Omental fat pad (tissue), 4 donors: ENCODE results near the gene GBP6. TPM values are rescaled to one million over a fixed set of nuclear protein-coding genes. Genes with fewer than 3 reads are reported as not detected.
"Not testable (repeated sequence)": the region's sequence is repeated elsewhere in the genome, so short reads cannot be mapped to it uniquely, and the experiment has no call there.

Experiments
- ATAC-seq: fragments of 150-250 bp; one replicate; pipeline ENCODE4 v1.9.1; 2016; ENCODE audit warnings: mild to moderate bottlenecking, moderate library complexity; ENCODE audit not compliant: low FRiP score
- DNase-seq: peaks from one replicate; pipeline ENCODE4 v3.0.0-alpha.2; 2019; ENCODE audit warnings: low spot score
- total RNA-seq, 4 donors: library from RNA; depleted of rRNA; stranded (reverse); fragments of >200 nt; gene quantifications; one replicate each; pipeline ENCODE4 v1.1.0, GENCODE V29; 2016
- TF ChIP-seq, protein P1 (sequence below), 3 donors: fragments of 450-650 bp; IDR thresholded peaks; one replicate each; pipeline ENCODE4 v1.5.1; 2016 to 2017; ENCODE audit warnings: antibody characterized with exemption in 3 of 3, mild to moderate bottlenecking in 3 of 3, moderate library complexity in 2 of 3

Gene GBP6
- total RNA-seq, 4 donors from 2014 or later, result not detected

DNA sequence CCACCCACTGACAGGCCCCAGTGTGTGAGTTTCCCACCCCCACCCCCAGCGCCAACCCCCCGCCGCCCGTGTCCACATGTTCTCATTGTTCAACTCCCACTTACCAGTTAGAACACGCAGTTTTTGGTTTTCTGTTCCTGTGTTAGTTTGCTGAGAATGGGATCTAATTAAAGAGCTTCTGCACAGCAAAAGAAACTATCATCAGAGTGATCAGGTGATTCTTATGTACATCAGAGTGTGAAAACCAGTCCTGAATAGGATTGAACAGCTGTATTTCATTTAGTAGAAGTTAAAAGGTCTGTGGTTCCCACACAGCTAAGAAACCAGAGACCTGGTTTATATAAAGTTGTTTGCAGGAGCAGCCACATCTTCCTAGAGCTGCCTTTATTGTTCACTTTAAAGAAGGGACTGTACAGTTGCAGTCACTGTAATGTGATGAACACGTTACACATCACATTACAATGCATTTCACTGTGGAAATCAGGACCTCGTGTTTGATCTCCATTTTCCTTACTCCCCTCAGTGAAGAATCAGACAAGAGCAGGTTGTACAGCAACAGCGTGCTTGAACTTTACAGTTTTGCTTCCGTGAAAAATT is 1.2 kb downstream of the GBP6 start:
- TF ChIP-seq, protein P1, sequence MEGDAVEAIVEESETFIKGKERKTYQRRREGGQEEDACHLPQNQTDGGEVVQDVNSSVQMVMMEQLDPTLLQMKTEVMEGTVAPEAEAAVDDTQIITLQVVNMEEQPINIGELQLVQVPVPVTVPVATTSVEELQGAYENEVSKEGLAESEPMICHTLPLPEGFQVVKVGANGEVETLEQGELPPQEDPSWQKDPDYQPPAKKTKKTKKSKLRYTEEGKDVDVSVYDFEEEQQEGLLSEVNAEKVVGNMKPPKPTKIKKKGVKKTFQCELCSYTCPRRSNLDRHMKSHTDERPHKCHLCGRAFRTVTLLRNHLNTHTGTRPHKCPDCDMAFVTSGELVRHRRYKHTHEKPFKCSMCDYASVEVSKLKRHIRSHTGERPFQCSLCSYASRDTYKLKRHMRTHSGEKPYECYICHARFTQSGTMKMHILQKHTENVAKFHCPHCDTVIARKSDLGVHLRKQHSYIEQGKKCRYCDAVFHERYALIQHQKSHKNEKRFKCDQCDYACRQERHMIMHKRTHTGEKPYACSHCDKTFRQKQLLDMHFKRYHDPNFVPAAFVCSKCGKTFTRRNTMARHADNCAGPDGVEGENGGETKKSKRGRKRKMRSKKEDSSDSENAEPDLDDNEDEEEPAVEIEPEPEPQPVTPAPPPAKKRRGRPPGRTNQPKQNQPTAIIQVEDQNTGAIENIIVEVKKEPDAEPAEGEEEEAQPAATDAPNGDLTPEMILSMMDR (IDR thresholded peaks at IDR 0.05), result no peak
- DNase-seq (no peak), ATAC-seq (no peak)

DNA sequence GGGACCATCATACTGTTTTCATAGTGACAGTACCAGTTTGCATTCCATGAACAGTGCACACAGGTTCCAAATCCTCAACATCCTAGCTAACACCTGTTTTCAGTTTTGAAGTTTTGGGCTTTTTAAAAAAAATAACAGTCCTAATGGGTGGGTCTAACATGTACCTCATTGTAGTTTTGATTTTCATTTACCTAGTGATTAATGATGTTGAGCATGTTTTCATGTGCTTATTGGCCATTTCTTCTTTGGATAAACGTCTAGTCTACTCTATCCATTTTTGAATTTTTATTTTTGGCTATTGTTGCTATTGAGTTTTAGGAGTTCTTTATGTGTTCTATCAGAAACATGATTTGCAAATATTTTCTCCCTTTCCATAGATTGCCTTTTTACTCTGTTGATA is 3.4 kb downstream of the GBP6 start:
- TF ChIP-seq, protein P1 (IDR thresholded peaks at IDR 0.05), result no peak
- DNase-seq (no peak), ATAC-seq (no peak)

DNA sequence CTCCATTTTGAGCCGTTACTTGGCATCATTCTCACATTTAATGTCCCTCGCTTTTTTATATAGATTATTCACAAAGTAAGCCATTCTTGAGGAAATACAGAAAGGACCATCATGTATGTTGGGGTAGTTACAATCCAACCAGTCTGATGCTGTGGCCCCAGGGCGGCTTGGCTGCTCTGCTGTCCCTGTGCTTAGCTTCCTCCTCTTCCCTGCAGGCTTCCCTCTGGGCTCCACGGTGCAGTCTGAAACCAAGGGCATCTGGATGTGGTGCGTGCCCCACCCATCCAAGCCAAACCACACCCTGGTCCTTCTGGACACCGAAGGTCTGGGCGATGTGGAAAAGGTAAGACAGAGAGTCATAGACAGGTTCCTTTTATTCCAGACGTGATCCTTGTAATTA is 5.5 kb downstream of the GBP6 start:
- DNase-seq, result no peak
- TF ChIP-seq, protein P1 (IDR thresholded peaks at IDR 0.05), result no peak
- no peak for ATAC-seq

DNA sequence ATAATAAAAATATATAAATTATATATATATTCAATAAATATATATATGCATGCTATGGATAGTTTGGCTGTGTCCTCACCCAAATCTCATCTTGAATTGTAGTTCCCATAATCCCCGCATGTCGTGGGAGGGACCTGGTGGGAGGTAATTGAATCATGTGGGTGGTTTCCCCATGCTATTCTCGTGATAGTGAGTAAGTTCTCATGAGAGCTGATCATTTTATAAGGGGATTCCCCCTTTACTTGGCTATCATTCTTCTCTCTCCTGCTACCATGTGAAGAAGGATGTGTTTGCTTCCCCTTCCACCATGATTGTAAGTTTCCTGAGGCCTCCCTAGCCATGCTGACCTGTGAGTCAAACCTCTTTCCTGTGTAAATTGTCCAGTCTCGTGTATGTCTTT is 10.0 kb downstream of the GBP6 start:
- DNase-seq, ATAC-seq: not testable (repeated sequence)

DNA sequence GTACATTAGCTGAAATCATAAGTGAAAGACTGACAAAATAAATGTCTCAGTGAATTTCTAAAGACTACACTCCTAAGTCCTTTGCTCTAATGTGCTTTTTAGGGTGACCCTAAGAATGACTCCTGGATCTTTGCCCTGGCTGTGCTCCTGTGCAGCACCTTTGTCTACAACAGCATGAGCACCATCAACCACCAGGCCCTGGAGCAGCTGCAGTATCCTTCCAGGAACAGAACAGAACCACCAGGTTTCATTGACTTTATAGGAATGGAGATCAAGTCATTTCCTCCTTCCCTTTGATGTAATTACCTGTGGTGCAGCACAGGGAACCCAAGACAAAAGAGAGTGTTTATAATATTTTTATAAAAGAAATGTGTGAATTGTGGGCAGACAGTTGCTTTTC is 14.1 kb downstream of the GBP6 start:
- ATAC-seq (no peak), DNase-seq (no peak)
- TF ChIP-seq, protein P1 (IDR thresholded peaks at IDR 0.05), result no peak

DNA sequence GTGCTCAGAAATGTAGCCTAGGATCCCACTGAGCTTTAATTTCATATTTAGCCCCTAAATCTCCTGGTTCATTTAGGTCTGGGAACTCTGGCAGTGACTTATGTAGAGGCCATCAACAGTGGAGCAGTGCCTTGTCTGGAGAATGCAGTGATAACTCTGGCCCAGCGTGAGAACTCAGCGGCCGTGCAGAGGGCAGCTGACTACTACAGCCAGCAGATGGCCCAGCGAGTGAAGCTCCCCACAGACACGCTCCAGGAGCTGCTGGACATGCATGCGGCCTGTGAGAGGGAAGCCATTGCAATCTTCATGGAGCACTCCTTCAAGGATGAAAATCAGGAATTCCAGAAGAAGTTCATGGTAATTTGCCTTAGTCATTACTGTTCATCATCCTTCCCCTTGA is 17.8 kb downstream of the GBP6 start:
- no peak for ATAC-seq
- no peak for DNase-seq
- TF ChIP-seq, protein P1 (IDR thresholded peaks at IDR 0.05), result no peak

DNA sequence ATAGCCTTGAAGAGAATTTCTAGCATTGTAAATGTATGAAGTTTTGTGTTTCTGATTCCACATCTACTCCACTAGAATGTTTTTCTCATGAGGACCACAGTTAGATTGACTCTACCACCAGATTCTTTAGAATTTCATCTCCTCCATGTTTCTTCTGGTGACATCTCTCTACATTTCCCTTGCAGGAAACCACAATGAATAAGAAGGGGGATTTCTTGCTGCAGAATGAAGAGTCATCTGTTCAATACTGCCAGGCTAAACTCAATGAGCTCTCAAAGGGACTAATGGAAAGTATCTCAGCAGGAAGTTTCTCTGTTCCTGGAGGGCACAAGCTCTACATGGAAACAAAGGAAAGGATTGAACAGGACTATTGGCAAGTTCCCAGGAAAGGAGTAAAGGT is 18.6 kb downstream of the GBP6 start:
- TF ChIP-seq, protein P1 (IDR thresholded peaks at IDR 0.05), result no peak
- ATAC-seq (no peak), DNase-seq (no peak)

DNA sequence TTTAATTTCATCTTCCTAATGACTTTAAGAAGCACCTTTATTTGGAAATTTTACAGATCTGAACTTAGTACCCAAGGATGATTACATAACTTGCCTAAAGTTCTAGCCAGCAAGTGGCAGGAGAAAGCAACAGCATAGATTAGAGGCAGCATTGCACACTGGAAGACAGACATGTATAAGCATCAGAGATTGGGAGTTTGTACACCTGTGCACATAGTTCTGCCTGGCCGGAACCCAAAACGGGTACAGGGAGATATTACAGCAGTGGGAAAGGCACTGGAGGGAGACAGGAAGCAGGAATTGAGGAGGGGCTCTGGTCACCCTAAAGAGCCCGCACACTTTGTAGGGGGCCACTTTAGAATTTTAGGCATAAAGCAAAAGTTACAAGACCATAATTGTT is 19.3 kb downstream of the GBP6 start:
- ATAC-seq (no peak), DNase-seq (no peak)
- TF ChIP-seq, protein P1 (IDR thresholded peaks at IDR 0.05), result no peak
